ENCODE data around the gene GSTM1. TPM values are rescaled to one million over a fixed set of nuclear protein-coding genes. Genes with fewer than 3 reads are reported as not detected.

The GSTM1 gene
- total RNA-seq, 4 donors from 2014 or later: 42.7 TPM; not detected in 3

- TF ChIP-seq CTCF (IDR thresholded peaks at IDR 0.05; ENCODE audit: low read depth): no peak
These were observed 26.2 kb upstream of the GSTM1 start for GRCh38 chr1:109661391-109661790.

- no peak for TF ChIP-seq CTCF (IDR thresholded peaks at IDR 0.05; ENCODE audit: low read depth)
These were observed 22.9 kb upstream of the GSTM1 start for GRCh38 chr1:109664671-109665070.

GRCh38 chr1:109667452-109668122 lies 20.0 kb upstream of the GSTM1 start, which contains the start of gene GSTM2:
Gene GSTM2 (plus strand): TSS chr1:109668057. CDS start chr1:109668116, 59 bp downstream.
- TF ChIP-seq CTCF (IDR thresholded peaks at IDR 0.05; ENCODE audit: low read depth): no peak

GRCh38 chr1:109668123-109668775 lies 19.4 kb upstream of the GSTM1 start:
- no peak for TF ChIP-seq CTCF (IDR thresholded peaks at IDR 0.05; ENCODE audit: low read depth)

GRCh38 chr1:109669246-109669948 lies 18.2 kb upstream of the GSTM1 start:
- no peak for TF ChIP-seq CTCF (IDR thresholded peaks at IDR 0.05; ENCODE audit: low read depth)

GRCh38 chr1:109671067-109671466 lies 16.6 kb upstream of the GSTM1 start:
- no peak for TF ChIP-seq CTCF (IDR thresholded peaks at IDR 0.05; ENCODE audit: low read depth)

GRCh38 chr1:109677459-109677858 lies 10.2 kb upstream of the GSTM1 start:
- no peak for TF ChIP-seq CTCF (IDR thresholded peaks at IDR 0.05; ENCODE audit: low read depth)

Data from subcutaneous adipose tissue (tissue), 4 donors.